Adrenal gland (tissue), 12 donors: Measurements from ENCODE around the gene TMTC4. TPM values are rescaled to one million over a fixed set of nuclear protein-coding genes. Genes with fewer than 3 reads are reported as not detected.

Experiments
- DNase-seq, 7 donors: peaks; one replicate each; pipeline ENCODE4 v3.0.0-alpha.2; 2019 to 2020
- H3K27ac ChIP-seq, 5 donors: fragments of 200-600 bp; sonication (generic) in 4 of 5; 1 replicate in 3 of 5; 2 replicates in 2 of 5; pipeline versions ENCODE4 v1.5.1 to v1.8.0; 2016 to 2020; ENCODE audit warnings: mild to moderate bottlenecking in 1 of 5
- H3K27me3 ChIP-seq: fragments of 200-600 bp; 2 replicates; pipeline ENCODE4 v1.8.0; 2021
- H3K36me3 ChIP-seq, 2 donors: fragments of 200-600 bp; replicated peaks in 1 of 2; 1 replicate in 1 of 2; 2 replicates in 1 of 2; pipeline versions ENCODE4 v1.5.1 to v1.8.0; 2018 to 2022
- H3K4me1 ChIP-seq, 2 donors: fragments of 200-600 bp; replicated peaks in 1 of 2; 1 replicate in 1 of 2; 2 replicates in 1 of 2; pipeline versions ENCODE4 v1.5.1 to v1.8.0; 2018 to 2021
- H3K4me3 ChIP-seq, 4 donors: fragments of 200-600 bp; sonication (generic) in 3 of 4; one replicate each; pipeline ENCODE4 v1.5.1; 2016 to 2018
- H3K9me3 ChIP-seq, 3 donors: fragments of 200-600 bp; sonication (generic) in 1 of 3; replicated peaks in 1 of 3; 1 replicate in 2 of 3; 2 replicates in 1 of 3; pipeline versions ENCODE4 v1.5.1 to v1.8.0; 2016 to 2021
- CTCF ChIP-seq, 6 experiments: fragments of 450-650 bp in 4 of 6; fragments of 200-600 bp in 2 of 6; sonication (generic) in 1 of 6; IDR thresholded peaks; 1 replicate in 5 of 6; 2 replicates in 1 of 6; pipeline versions ENCODE4 v1.5.1 to v1.8.0; 2016 to 2021; ENCODE audit warnings: antibody characterized with exemption in 6 of 6, mild to moderate bottlenecking in 2 of 6, moderate library complexity in 1 of 6
- POLR2A ChIP-seq, 2 donors: fragments of 450-650 bp; IDR thresholded peaks; one replicate each; pipeline ENCODE4 v1.6.1; 2017; ENCODE audit warnings: antibody characterized with exemption in 2 of 2, mild to moderate bottlenecking in 2 of 2, moderate library complexity in 1 of 2
- WGBS, 4 donors: extraction: QIAGEN DNeasy Blood & Tissue Kit in 2 of 4; methylation state at CpG; one replicate each; pipeline versions ENCODE4 v1.1.5 to v1.1.7; 2013 to 2017; 5-methylcytosine and 5-hydroxymethylcytosine counted together
- intact Hi-C, 2 donors: fragments of 100-400 bp; cut with DNase I; formaldehyde crosslinking; loops; one replicate each; pipeline versions ENCODE4 v1.14.1 to v1.15.0; 2022 to 2023
- polyA plus RNA-seq, 3 donors: library from polyadenylated mRNA; stranded (reverse); fragments of 200-250 nt in 2 of 3; fragments of 350-450 nt in 1 of 3; fragmentation: Illumina TruSeq in 1 of 3; extraction: RNeasy Lipid Tissue Mini Kit (QIAGEN cat#74804) in 1 of 3; gene quantifications; one replicate each; pipeline ENCODE4 v1.2.3, GENCODE V29; 2013 to 2014
- total RNA-seq, 9 donors: library from RNA; depleted of rRNA in 4 of 9; stranded (reverse); fragments of >200 nt in 4 of 9; fragments of 120-200 nt in 1 of 9; fragmentation: NEBNext Ultra II Directional in 1 of 9; extraction: Animal tissue kit (Norgen Biotek cat#: 25700) in 1 of 9; gene quantifications; one replicate each; pipeline versions ENCODE4 v1.1.0 to v1.2.4, GENCODE V29; 2013 to 2023
- donor health status: healthy with polysubstance abuse.
- donor health status: Bipolar disorder and iron deficiency.
- donor health status: DM: yes; HTN: yes; CAD: no.
- donor health status: DM: no; HTN: no; CAD: no.
- donor health status: DM: no; HTN: no; CAD: no.
- donor health status: DM: yes; HTN: yes; CAD: no.

Gene TMTC4
- total and polyA plus RNA-seq, 12 donors = 3.9 to 14.7 (median 9.4) TPM

GRCh38 chr13:100610391-100611347 is 63.9 kb downstream of the TMTC4 start:
- DNase-seq = no peak
- Histone ChIP-seq H3K27ac (no peak overlapping the region), H3K27me3 (no peaks in the 10 kb centered on the region), H3K4me3 (no peak overlapping the region), H3K9me3 (no peaks in the 10 kb centered on the region), H3K36me3 (no peaks in the 10 kb centered on the region), H3K4me1 (no peaks in the 10 kb centered on the region)
- TF ChIP-seq POLR2A (IDR thresholded peaks at IDR 0.05) (no peak), CTCF (IDR thresholded peaks at IDR 0.05) (no peak)
- intact Hi-C loops = no loop called here
- 54 to 75% (median 63%) methylated on average over 6 of the region's 6 CpGs for WGBS, 4 donors

GRCh38 chr13:100608906-100609305 is 65.7 kb downstream of the TMTC4 start:
- Histone ChIP-seq H3K36me3 (no peaks in the 10 kb centered on the region), H3K9me3 (no peaks in the 10 kb centered on the region), H3K27ac (no peak overlapping the region), H3K4me1 (no peaks in the 10 kb centered on the region), H3K4me3 (no peak overlapping the region), H3K27me3 (no peaks in the 10 kb centered on the region)
- intact Hi-C loops = no loop called here
- WGBS, 4 donors = 76 to 85% (median 79%) methylated on average over 6 of the region's 6 CpGs
- TF ChIP-seq POLR2A (IDR thresholded peaks at IDR 0.05) (no peak), CTCF (IDR thresholded peaks at IDR 0.05) (no peak)
- no peak for DNase-seq

GRCh38 chr13:100608489-100608888 is 66.1 kb downstream of the TMTC4 start:
- WGBS, 4 donors = 92 to 95% (median 95%) methylated on average over 3 of the region's 3 CpGs
- Histone ChIP-seq H3K36me3 (no peaks in the 10 kb centered on the region), H3K4me1 (no peaks in the 10 kb centered on the region), H3K9me3 (no peaks in the 10 kb centered on the region), H3K27ac (no peak overlapping the region), H3K4me3 (no peak overlapping the region), H3K27me3 (no peaks in the 10 kb centered on the region)
- no peak for DNase-seq
- intact Hi-C loops = no loop called here
- TF ChIP-seq CTCF (IDR thresholded peaks at IDR 0.05) = no peak
- TF ChIP-seq POLR2A (IDR thresholded peaks at IDR 0.05) = no peak

- DNase-seq = no peak
- Histone ChIP-seq H3K4me1 (peaks cover 0 to 15% of the 10 kb centered on the region in 2 donors), H3K36me3 (no peaks in the 10 kb centered on the region), H3K4me3 (no peak overlapping the region), H3K27ac (no peak overlapping the region), H3K27me3 (no peaks in the 10 kb centered on the region), H3K9me3 (no peaks in the 10 kb centered on the region)
- intact Hi-C loops = no loop called here
- WGBS, 4 donors = 69 to 88% (median 76%) methylated on average over 5 of the region's 5 CpGs
- TF ChIP-seq CTCF (IDR thresholded peaks at IDR 0.05) (no peak), POLR2A (IDR thresholded peaks at IDR 0.05) (no peak)
Observed at GRCh38 chr13:100604918-100605710, 69.5 kb downstream of the TMTC4 start.
